HG03558 (cell line): ENCODE results near the gene FBXL13.
"Not testable (repeated sequence)": the region's sequence is repeated elsewhere in the genome, so short reads cannot be mapped to it uniquely, and the experiment has no call there.

Experiments
- ATAC-seq: cut with Tn5 transposase; IDR thresholded peaks from one replicate; pipeline ENCODE4 v1.9.1; 2021; ENCODE audit warnings: moderate number of reproducible peaks; ENCODE audit not compliant: unreplicated experiment; ENCODE audit errors: extremely low read depth

The FBXL13 gene

GRCh38 chr7:103031781-103032180 lies 42.8 kb downstream of the FBXL13 start:
- no peak for ATAC-seq

- ATAC-seq: no peak
These were observed 43.6 kb downstream of the FBXL13 start for GRCh38 chr7:103031024-103031423.

- no peak for ATAC-seq
These were observed 49.3 kb downstream of the FBXL13 start for GRCh38 chr7:103025341-103025740.

- ATAC-seq: not testable (repeated sequence)
These were observed 51.0 kb downstream of the FBXL13 start for GRCh38 chr7:103023578-103023977.

- ATAC-seq: not testable (repeated sequence)
These were observed 53.1 kb downstream of the FBXL13 start for GRCh38 chr7:103021490-103021889.

GRCh38 chr7:103020876-103021275 lies 53.7 kb downstream of the FBXL13 start:
- ATAC-seq: not testable (repeated sequence)

- not testable (repeated sequence) for ATAC-seq
These were observed 56.3 kb downstream of the FBXL13 start for GRCh38 chr7:103018295-103018694.

GRCh38 chr7:103011650-103012049 lies 62.9 kb downstream of the FBXL13 start:
- no peak for ATAC-seq

- ATAC-seq: no peak
These were observed 64.4 kb downstream of the FBXL13 start for GRCh38 chr7:103010211-103010610.

GRCh38 chr7:103009466-103010185 lies 65.0 kb downstream of the FBXL13 start:
- ATAC-seq: no peak

GRCh38 chr7:103003004-103003403 lies 71.6 kb downstream of the FBXL13 start:
- ATAC-seq: no peak

GRCh38 chr7:103001210-103001609 lies 73.4 kb downstream of the FBXL13 start:
- ATAC-seq: no peak

GRCh38 chr7:102996957-102997356 lies 77.6 kb downstream of the FBXL13 start:
- ATAC-seq: no peak

- ATAC-seq: not testable (repeated sequence)
These were observed 79.0 kb downstream of the FBXL13 start for GRCh38 chr7:102995609-102996008.

- no peak for ATAC-seq
These were observed 80.0 kb downstream of the FBXL13 start for GRCh38 chr7:102994567-102994966.

- no peak for ATAC-seq
These were observed 80.9 kb downstream of the FBXL13 start for GRCh38 chr7:102993718-102994029.

GRCh38 chr7:102992938-102993717 lies 81.5 kb downstream of the FBXL13 start:
- ATAC-seq: no peak

GRCh38 chr7:102992509-102992937 lies 82.1 kb downstream of the FBXL13 start:
- ATAC-seq: no peak

GRCh38 chr7:102991540-102992214 lies 82.9 kb downstream of the FBXL13 start:
- ATAC-seq: no peak

- ATAC-seq: no peak
These were observed 83.5 kb downstream of the FBXL13 start for GRCh38 chr7:102991077-102991539.

- ATAC-seq: no peak
These were observed 84.0 kb downstream of the FBXL13 start for GRCh38 chr7:102990642-102991041.
